NCI-H2196 treated with DMSO at 0.1 percent for 48 hours (cell line): ENCODE results near the gene RHOT2.
"Not testable (repeated sequence)": the region's sequence is repeated elsewhere in the genome, so short reads cannot be mapped to it uniquely, and the experiment has no call there.

Experiments used
- DNase-seq: peaks from one replicate; lab custom pipeline; 2025; ENCODE audit not compliant: unreplicated experiment; lab: John Stamatoyannopoulos, UW

RHOT2 gene

GRCh38 chr16:680967-681745 lies 13.2 kb downstream of the RHOT2 start:
- no peak for DNase-seq

- no peak for DNase-seq
These were observed 14.0 kb downstream of the RHOT2 start for GRCh38 chr16:681746-682427.

GRCh38 chr16:682493-683395 lies 14.8 kb downstream of the RHOT2 start:
- no peak for DNase-seq

- no peak for DNase-seq
These were observed 15.6 kb downstream of the RHOT2 start for GRCh38 chr16:683396-684070.

- DNase-seq, result peak; percentile 95
These were observed 16.3 kb downstream of the RHOT2 start, which contains the start of gene JMJD8 for GRCh38 chr16:684071-684794. TSS of gene JMJD8 (minus strand) at chr16:684334. CDS start at chr16:684319, 15 bp downstream.

- peak; percentile 91 for DNase-seq
These were observed 17.2 kb downstream of the RHOT2 start for GRCh38 chr16:684961-685696.

- DNase-seq, result peak; percentile 41
These were observed 18.0 kb downstream of the RHOT2 start for GRCh38 chr16:685967-686366.

- DNase-seq, result no peak
These were observed 18.7 kb downstream of the RHOT2 start for GRCh38 chr16:686459-687260.

- DNase-seq, result no peak
These were observed 19.6 kb downstream of the RHOT2 start for GRCh38 chr16:687499-687898.

GRCh38 chr16:689175-689897 lies 21.4 kb downstream of the RHOT2 start:
- no peak for DNase-seq

- DNase-seq, result not testable (repeated sequence)
These were observed 23.3 kb downstream of the RHOT2 start for GRCh38 chr16:691242-691641.

- DNase-seq, result no peak
These were observed 24.6 kb downstream of the RHOT2 start for GRCh38 chr16:692356-693108.

GRCh38 chr16:693364-693763 lies 25.4 kb downstream of the RHOT2 start:
- DNase-seq, result no peak

- no peak for DNase-seq
These were observed 25.8 kb downstream of the RHOT2 start for GRCh38 chr16:693766-694165.

GRCh38 chr16:694187-694862 lies 26.4 kb downstream of the RHOT2 start:
- no peak for DNase-seq

- DNase-seq, result no peak
These were observed 27.0 kb downstream of the RHOT2 start for GRCh38 chr16:694863-695354.
